HG03139 (cell line): Measurements from ENCODE around the gene MMP14.

Experiments
- ATAC-seq: cut with Tn5 transposase; IDR thresholded peaks from one replicate; pipeline ENCODE4 v1.9.1; 2021; ENCODE audit not compliant: unreplicated experiment

The MMP14 gene

GRCh38 chr14:22883173-22883976 lies 47.0 kb downstream of the MMP14 start, which contains the start of gene REM2:
TSS of gene REM2 (plus strand) at chr14:22883222. CDS start at chr14:22883288, 66 bp downstream.
- no peak for ATAC-seq

GRCh38 chr14:22884076-22884737 lies 47.8 kb downstream of the MMP14 start:
- ATAC-seq, result no peak

- no peak for ATAC-seq
Measured at GRCh38 chr14:22884738-22885523, 48.5 kb downstream of the MMP14 start.

- ATAC-seq, result no peak
Measured at GRCh38 chr14:22885975-22886374, 49.6 kb downstream of the MMP14 start.

GRCh38 chr14:22886500-22887259 lies 50.3 kb downstream of the MMP14 start:
- peak; percentile 40 for ATAC-seq

- ATAC-seq, result peak; percentile 1
Measured at GRCh38 chr14:22887260-22887989, 51.0 kb downstream of the MMP14 start.

GRCh38 chr14:22887990-22888378 lies 51.6 kb downstream of the MMP14 start:
- ATAC-seq, result peak; percentile 39

GRCh38 chr14:22888662-22889061 lies 52.3 kb downstream of the MMP14 start:
- ATAC-seq, result no peak

GRCh38 chr14:22890416-22890815 lies 54.0 kb downstream of the MMP14 start:
- no peak for ATAC-seq

- ATAC-seq, result no peak
Measured at GRCh38 chr14:22892488-22892887, 56.1 kb downstream of the MMP14 start.

- no peak for ATAC-seq
Measured at GRCh38 chr14:22893706-22894105, 57.3 kb downstream of the MMP14 start.

- no peak for ATAC-seq
Measured at GRCh38 chr14:22895402-22895801, 59.0 kb downstream of the MMP14 start.

GRCh38 chr14:22896356-22896755 lies 60.0 kb downstream of the MMP14 start:
- no peak for ATAC-seq

GRCh38 chr14:22896760-22897159 lies 60.4 kb downstream of the MMP14 start:
- ATAC-seq, result no peak

GRCh38 chr14:22897357-22897756 lies 61.0 kb downstream of the MMP14 start:
- no peak for ATAC-seq
